ENCODE measurements around the gene TSEN15.
A peak's percentile ranks its signal among the peaks of the same experiment; 100 is the strongest.
"Not testable (repeated sequence)": the region's sequence is repeated elsewhere in the genome, so short reads cannot be mapped to it uniquely, and the experiment has no call there.

TSEN15 gene

DNA sequence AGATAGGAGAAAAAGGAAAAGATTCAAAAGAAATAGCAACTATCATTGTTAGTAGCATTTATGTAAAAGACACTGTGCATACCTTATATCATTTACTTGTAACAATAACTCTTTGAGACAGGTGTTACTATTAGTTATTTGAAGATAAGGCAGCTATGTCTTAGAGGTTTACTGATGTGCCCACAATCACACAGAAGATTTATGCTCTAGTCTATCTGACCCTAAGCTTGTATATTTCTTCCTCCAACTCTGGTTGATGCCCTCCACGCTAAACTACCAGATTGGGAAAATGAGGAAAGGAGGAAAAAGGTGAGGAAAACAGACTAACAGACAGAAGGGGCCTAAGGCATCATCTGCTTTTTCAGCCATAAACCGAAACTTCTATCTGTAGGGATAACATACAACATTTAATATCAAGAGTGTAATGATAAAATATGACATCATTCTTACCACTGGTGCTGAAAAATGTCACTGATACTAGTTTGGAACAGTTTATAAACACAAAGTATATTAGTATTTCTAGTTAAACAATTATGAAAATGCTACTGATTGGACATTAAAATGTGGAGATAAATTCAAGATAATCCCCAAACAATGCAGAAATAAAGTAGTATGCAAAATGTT is 19.1 kb upstream of the TSEN15 start:
- no peak for DNase-seq

DNA sequence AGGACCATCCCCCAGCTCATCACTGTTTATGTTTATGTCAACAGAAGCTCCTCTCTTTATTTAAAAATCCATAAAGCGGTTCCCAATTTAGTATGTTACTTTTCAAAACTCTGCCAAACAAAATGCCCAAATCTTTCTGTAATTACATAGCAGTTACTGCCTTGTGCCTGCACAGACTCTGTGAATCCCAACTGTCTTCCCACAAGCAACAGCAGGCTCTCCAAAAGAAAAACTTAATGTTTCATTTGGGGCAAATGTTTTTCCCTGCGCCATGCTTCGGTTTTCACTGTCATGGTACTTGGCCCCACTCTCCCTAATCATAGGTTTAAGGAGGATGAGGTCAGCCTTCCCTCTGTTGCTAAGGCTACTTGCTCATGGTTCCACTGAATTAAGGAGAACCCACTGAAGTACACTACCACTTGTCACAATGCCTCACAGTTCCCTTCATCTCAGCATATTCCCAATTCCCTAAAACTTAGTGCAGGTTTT is 18.6 kb upstream of the TSEN15 start:
- no peak for DNase-seq

DNA sequence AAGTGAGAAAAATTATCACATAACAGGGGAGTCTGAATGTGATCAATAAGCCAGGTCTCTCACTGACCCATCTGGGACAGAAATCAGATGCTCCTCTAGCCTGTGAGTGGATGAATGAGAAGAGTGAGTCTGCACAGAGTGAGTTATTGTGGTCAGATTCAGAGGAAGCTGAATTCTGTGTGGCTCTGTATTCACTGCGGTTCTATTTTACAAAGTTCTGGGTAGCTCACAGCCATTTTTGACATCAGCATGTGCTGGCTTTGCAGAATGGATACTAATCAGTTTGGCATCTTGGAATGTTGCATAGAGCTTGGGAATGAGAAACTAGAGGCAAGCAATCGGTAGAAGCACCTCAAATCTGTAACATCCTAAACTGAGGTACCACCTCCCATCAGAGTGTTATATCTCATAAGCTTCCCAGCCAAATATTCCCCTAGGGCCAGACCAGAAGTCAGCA is 17.8 kb upstream of the TSEN15 start:
- no peak for DNase-seq

DNA sequence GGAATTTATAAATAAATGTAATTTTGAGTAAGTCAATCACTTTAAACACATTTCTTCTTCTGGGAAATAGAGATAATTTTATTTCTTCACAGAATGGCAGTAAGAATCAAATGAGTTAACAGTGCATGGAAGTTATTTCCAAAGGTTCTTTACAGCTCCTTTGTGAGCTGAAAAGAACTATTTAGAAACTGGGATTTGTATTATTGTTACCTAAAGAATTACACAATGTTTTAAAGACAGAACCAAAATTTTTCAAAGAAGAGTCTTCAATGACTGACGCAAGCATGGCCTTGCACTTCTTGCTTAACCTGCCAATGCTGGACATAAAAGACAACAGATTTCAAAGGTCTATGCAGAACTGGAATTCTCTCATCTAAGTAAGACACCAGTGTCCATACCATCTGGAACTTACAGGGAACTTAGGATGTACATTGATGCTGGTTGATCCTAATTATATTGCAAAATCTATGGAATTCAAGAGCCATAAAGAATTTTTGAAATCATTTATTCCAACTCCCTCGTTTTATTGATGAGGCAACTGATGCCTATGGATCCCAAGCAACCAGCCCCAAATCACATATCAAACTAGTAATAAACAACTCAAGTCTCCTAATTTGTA is 16.7 kb upstream of the TSEN15 start:
- DNase-seq = no peak

DNA sequence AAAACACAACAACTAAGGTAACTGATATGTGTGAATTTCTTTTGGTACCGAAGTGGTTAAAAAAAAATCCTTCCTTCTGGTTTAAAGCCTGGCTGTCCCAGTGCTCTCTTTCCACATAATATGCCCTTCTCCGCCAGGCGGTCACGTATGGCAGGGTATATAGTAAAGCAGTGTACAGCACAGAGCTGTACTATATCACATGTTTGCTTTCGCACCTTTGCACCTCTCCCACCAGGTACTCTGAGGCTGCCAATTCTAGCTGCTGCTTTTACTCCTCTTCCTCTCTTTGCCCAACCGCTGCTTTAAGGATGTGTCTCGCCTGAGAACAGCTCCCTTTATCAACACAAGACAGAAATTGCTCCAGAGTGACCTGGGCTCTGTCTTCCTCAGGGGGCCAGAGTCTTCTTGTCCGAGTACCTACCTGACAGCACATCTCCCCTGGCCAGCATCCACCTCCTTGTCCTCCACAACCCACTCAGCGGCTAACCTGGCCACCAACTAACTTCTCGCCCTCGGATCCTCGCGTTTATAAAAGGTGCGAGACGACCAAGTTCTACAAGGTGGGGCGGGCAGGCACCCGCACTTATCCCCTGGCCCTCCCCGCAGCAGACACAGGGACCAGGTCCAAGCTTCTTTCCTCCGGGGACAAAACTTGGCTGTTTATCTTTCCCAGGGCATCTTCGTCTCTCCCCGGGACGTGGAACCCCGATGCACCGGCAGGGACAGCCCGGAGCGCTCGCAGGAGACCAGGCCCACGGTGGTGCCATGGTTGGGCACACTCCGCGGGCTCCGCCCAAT is 15.6 kb upstream of the TSEN15 start:
- DNase-seq = peak in 1 of 2 donors; percentile 4

DNA sequence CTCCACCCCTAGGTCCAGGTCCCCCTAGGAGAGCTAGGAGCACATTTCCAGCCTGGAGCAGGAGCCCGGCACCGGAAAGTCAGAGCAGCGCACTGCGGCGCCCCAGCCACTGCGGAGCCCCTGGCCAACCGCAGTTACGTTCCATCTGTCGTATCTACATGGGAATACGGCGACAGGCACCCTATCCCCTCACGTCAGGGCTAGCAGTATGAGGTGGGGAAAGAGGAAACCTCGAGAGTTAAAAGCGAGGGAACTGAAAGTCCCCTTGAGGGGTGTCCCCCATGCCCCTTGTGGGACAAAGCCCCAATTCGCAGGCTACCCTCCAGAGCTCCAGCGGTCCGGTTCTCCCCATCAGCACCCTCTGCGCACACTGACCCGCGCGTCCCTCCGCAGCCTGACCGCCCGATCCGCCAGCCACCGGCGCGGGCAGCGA is 15.0 kb upstream of the TSEN15 start:
- peak in 1 of 2 donors; percentile 5 for DNase-seq

DNA sequence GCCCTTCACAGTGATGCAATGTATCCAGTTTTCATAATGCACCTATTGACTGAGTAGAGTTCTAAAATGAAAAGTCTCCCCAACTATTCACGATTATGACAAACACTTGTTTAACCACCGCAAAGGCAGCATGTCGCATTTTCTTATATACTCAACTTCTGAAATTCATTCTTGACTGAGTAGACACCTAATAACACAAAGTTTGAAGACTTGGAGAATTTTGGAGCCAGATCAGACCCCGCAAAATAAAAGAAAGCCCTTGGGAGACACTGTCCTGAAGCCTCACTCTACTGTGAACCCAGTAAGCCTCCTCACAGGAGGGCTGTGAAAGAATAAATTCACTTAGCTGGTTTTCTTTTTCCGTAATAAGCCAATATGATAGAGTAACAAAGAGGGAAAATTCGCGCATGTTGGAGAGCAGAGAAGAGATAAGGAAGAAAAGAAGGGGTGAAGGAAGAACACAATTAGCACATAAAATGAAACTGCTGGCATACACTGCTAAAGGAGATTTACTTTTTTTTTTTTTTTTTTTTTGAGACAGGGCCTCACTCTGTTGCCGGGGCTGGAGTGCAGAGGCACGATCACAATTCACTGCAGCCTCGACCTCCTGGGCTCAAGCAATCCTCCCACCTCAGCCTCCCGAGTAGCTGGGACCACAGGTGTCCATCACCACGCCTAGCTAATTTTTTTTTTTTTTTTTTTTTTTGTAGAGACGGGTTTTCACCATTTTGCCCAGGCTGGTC is 13.5 kb upstream of the TSEN15 start:
- no peak for DNase-seq

DNA sequence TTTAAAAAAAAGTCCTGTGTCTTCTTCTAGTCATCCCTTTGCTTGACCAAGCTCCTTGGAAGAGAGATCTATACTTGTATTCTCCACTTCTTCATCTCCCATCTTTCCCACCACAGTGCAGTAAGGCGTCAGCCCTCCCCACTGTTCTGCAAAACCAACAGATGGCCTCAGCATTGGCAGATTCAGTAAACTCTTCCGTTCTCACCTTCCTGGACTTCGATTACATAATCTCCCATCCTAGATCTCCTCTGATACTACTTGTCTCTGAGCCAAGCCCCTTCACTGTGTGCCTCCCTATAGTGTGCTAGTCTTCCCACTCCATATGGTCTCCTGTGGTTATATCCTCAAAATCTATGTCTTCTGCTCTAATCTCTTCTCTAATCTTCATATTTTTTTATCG is 12.4 kb upstream of the TSEN15 start:
- no peak for DNase-seq

DNA sequence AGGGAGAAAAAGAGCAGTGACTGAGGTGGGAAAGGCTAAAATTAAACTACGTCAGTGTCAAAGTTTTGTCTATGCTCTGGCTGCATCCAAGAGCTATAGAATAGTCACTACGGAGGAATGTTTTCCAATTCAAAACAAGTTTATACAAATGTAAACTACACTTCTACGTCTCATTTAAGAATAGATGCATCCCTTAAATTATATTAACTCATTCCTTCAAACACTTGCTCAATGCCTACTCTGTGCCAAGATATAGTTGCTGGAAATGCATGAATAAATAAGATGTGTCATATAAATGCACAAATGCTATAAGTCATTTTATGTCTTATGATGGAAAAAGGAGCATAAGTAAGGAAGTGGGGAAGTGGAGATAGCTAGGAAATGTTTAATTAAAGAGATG is 9.8 kb upstream of the TSEN15 start:
- DNase-seq = no peak

DNA sequence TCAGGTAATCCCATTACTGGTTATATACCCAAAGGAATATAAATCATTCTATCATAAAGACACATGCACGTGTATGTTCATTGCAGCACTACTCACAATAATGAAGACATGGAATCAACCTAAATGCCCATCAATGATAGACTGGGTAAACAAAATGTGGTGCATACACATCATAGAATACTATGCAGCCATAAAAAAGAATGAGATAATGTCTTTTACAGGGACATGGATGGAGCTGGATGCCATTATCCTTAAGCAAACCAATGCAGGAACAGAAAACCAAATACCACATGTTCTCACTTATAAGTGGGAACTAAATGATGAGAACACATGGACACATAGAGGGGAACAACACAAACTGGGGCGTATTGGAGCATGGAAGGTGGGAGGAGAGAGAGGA is 8.2 kb upstream of the TSEN15 start:
- not testable (repeated sequence) for DNase-seq

DNA sequence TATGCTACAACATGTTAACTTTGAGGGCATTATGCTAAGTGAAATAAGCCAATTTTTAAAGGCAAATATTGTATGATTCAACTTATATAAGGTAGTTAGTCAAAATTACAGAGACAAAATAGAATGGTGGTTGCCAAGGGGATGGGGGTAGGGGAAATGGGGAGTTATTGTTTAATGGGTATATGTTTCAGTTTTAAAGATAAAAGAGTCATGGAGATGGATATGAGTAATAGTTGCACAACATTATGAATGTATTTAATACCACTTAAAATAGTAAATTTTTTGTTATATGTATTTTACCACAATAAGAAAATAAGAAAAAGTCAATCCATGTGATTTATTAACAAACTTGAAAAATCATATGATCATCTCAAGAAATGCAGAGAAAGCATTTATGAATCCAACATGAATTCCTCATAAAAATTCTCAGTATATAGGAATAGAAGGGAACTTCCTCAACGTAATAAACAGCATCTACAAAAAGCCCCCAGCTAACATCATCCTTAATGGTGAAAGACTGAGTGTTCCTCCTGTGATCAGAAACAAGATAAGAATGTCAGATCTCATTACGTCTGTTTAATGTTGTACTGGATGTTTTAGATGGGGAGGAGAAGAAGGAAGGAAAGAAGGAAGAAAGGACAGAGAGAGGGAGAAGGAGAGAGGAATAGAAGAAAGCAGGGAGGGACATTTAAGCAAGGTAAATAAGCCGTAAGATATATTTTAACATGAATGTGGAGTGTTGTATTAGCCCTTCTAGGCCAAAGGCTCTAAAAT is 6.7 kb upstream of the TSEN15 start:
- no peak for DNase-seq

DNA sequence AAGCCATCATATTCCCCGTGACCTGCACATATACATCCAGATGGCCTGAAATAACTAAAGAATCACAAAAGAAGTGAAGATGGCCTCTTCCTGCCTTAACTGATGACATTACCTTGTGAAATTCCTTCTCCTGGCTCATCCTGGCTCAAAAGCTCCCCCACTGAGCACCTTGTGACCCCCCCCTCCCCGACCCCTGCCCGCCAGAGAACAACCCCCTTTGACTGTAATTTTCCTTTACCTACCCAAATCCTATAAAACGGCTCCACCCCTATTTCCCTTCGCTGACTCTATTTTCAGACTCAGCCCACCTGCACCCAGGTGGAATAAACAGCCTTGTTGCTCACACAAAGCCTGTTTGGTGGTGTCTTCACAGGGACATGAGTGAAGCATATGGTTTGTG is 4.0 kb upstream of the TSEN15 start:
- not testable (repeated sequence) for DNase-seq

DNA sequence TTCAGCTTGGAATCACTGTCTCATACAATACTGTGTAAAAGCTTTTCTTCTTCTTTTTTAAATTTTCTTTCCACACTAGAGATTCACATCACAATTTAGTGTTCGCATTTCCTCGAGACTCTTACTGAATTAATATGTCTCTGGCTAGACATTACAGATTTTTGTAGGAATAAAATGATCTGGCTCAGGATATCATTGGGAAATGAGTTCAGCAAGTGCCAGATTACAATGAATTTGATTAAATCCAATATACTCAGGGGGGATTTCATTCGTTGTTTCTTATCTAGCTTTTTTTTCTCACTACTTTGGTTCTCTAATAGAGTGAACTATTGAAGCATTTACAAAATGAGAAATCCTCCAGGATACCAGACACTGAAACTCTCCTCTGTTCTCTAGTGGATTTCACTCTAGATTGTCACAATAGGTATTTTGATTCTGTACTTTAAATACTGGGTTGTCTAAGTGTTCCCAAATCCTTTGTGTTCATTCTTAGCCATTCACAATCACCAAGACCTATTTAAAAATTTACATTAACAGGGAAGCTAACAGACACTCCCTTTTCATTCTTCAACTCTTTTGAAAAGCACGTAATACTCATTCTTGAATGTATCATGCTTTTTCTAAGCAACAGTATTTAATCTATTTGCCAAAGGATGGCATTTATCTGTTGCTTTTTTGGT is 2.8 kb upstream of the TSEN15 start:
- DNase-seq = no peak

DNA sequence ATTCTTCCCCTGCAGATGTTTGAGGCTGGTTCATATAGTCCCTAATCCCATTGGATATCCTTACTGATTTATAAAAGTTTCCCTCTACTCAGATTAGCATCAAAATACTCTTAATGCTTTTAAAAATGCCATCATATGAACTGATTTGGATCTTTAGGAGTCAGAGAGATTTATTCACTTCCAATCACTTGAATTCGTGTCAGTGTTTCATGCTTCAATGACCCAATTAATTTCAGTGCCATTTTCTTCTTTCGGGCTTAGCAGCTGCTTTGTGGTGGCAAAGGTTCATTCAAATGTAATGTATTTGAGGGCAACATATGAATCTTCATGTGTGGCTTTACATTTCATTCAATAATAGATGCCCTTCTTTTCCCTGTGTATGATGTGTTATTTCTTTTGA is 2.2 kb upstream of the TSEN15 start:
- no peak for DNase-seq

DNA sequence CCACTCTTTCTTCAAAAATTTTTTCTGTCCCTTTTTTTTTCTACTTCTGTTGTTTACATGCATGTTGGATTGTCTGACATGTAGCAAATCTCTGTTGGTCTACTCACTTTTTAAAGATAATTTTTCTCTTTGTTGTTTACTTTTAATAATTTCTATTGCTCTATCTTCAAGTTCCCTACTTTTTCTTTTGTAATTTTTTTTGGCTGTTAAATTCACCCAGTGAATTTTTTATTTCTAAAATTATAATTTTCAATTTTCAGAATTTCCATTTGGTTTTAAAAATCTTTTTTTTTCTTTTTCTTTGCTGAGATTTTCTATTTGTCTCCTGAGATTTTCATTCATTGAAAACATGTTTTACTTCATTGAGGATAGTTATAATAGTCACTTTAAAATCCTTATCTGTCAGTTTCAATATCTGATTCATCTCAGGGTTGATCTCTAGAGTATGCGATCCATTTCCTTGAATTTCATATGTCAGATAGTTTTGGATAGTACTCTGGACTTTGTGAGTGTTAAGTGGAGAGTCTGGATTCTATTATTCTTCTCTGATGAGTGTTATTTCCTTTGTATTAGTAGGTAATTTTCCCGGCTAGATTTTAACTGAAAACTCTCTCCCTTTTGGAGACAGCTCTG is 1.6 kb upstream of the TSEN15 start:
- no peak for DNase-seq

DNA sequence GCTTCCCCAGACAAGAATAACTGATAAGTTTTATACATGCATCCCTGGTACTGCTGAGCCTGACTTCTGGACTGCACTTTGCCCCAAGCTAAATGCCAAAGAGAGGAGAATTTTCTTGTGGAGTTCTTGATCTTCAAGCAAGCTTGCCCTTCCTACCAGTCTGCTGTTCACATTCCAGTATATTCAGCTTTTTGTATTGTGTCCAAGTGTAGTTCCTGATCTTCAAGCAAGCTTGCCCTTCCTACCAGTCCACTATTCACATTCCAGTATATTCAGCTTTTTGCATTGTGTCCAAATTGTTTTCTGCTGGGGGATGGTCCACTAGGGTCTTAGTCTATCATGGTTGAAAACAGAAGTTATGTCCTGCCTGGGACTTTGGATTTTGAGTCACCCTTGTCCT is 894 bp upstream of the TSEN15 start:
- DNase-seq = no peak

DNA sequence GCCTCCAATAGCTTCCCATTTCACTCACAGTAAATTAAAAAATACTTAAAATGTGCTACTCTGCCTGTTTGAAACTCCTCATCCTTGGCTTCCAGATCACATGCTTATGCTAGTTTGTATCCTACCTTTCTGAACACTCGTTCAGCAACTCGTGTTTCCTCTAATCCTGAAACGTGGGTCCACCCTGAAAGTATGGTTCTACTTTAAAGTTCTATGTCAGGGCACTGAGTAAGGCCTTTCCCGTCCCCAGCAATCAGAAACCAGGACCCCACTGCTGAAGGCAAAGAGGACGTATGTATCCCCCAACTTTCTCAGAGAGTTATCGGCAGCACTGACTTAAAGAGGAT is 419 bp upstream of the TSEN15 start:
- no peak for DNase-seq

DNA sequence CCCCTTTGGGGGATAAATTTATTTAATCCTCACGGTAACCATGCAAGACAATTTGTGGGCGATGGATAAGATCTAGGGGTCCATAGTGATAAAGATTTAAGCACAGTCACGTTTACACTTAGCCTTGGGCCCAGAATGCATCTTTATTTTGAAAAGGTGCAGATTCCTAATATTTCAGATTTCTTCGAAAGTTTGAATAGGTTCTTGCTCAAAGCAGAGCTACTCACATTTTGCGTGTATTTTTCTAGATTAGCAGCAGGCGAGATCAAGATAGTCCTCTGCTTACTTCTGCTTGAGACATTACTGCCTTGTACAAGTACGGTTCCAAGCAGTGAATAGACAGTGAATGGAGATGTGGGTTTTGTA is 647 bp downstream of the TSEN15 start:
- no peak for DNase-seq

DNA sequence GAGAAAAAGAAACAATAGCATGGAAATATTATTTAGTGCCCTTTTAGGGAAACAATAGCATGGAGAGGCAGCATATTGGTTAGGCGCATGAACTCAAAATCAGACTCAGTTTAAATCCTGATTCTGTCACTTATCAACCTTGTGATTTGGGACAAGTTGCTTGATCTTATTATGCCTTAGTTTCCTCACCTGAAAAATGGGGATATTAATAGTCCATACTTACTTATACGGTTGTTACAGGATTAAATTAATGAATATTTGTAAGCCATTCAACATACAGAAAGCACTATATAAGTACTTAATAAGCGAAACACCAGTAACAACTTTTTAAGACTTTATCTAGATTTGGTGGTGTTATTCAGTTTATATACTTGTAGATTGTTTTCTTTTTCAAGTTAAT is 1.2 kb downstream of the TSEN15 start:
- no peak for DNase-seq

DNA sequence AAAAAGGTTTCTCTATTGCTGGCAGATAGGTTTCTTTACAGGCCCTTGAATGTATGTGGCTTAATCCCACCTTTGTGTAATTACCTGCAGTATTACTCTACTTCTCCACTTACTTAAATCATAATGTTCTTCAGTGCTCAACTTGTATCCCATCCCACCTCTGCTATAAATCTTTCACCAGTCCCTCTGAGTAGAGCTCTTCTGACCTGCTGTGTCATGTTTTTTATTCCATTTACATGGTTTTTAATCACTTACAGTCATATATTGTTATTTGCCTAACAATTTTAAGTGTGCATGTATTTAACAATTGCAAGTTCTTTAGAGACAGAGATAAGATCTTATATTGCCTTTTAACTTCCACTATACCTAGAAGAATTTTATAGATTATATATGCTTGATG is 2.4 kb downstream of the TSEN15 start:
- DNase-seq = no peak

DNA sequence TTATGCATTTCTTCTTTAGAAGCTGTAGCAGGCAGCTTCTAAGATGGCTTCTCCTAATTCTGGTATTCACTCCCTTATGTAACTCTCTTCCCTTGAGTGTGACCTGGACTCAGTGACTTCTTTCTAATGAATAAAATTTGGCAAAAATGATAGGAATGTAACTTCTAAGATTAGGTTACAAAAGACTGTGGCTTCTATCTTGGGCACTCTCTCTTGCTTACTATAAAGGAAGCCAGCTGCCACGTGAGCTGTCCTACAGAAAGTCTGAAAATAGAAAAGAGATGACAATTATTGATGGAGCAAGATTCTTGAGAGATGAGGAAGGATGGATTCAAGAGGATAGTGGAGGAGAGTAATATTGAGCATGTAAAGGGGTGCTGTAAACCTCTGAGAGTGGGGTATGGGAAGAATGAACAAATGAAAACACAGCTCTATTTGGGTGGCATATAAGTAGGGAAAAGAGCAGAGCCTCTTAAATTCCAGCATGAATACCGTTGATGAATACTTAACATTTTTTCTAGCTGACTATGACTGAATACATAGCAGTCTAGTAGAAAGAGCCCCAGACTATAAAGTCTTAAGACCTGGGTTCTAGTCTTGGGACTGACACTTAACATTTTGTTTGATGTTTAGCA is 5.5 kb downstream of the TSEN15 start:
- DNase-seq = no peak
